Measurements from ENCODE around the gene LGI4.

The LGI4 gene

GRCh38 chr19:35134601-35135242, at the start of gene LGI4:
Gene LGI4 (minus strand): TSS chr19:35135059. CDS start chr19:35134680, 379 bp downstream.
- DNase-seq (ENCODE audit: low read depth in 4 of 4, low spot score in 1 of 4) = no peak

GRCh38 chr19:35184267-35184666, 49.4 kb upstream of the LGI4 start:
- no peak for DNase-seq (ENCODE audit: low read depth in 4 of 4, low spot score in 1 of 4)

GRCh38 chr19:35181387-35181786, 46.5 kb upstream of the LGI4 start:
- no peak for DNase-seq (ENCODE audit: low read depth in 4 of 4, low spot score in 1 of 4)

- no peak for DNase-seq (ENCODE audit: low read depth in 4 of 4, low spot score in 1 of 4)
These were observed 45.0 kb upstream of the LGI4 start for GRCh38 chr19:35179830-35180229.

GRCh38 chr19:35178701-35179100, 43.8 kb upstream of the LGI4 start:
- DNase-seq (ENCODE audit: low read depth in 4 of 4, low spot score in 1 of 4) = no peak

GRCh38 chr19:35177377-35178274, 42.8 kb upstream of the LGI4 start:
- no peak for DNase-seq (ENCODE audit: low read depth in 4 of 4, low spot score in 1 of 4)

GRCh38 chr19:35176181-35176570, 41.3 kb upstream of the LGI4 start:
- DNase-seq (ENCODE audit: low read depth in 4 of 4, low spot score in 1 of 4) = no peak

GRCh38 chr19:35174226-35174625, 39.4 kb upstream of the LGI4 start:
- no peak for DNase-seq (ENCODE audit: low read depth in 4 of 4, low spot score in 1 of 4)

- no peak for DNase-seq (ENCODE audit: low read depth in 4 of 4, low spot score in 1 of 4)
These were observed 36.9 kb upstream of the LGI4 start for GRCh38 chr19:35171730-35172129.

- no peak for DNase-seq (ENCODE audit: low read depth in 4 of 4, low spot score in 1 of 4)
These were observed 35.7 kb upstream of the LGI4 start for GRCh38 chr19:35170359-35171061.

GRCh38 chr19:35169221-35169995, 34.5 kb upstream of the LGI4 start:
- DNase-seq (ENCODE audit: low read depth in 4 of 4, low spot score in 1 of 4) = no peak

GRCh38 chr19:35168196-35168595, 33.3 kb upstream of the LGI4 start:
- no peak for DNase-seq (ENCODE audit: low read depth in 4 of 4, low spot score in 1 of 4)

GRCh38 chr19:35167251-35168119, 32.6 kb upstream of the LGI4 start:
- no peak for DNase-seq (ENCODE audit: low read depth in 4 of 4, low spot score in 1 of 4)

- no peak for DNase-seq (ENCODE audit: low read depth in 4 of 4, low spot score in 1 of 4)
These were observed 31.5 kb upstream of the LGI4 start for GRCh38 chr19:35166100-35167063.

- no peak for DNase-seq (ENCODE audit: low read depth in 4 of 4, low spot score in 1 of 4)
These were observed 30.6 kb upstream of the LGI4 start for GRCh38 chr19:35165200-35166058.

GRCh38 chr19:35164418-35164817, 29.6 kb upstream of the LGI4 start:
- no peak for DNase-seq (ENCODE audit: low read depth in 4 of 4, low spot score in 1 of 4)

GRCh38 chr19:35162471-35163326, 27.8 kb upstream of the LGI4 start:
- DNase-seq (ENCODE audit: low read depth in 4 of 4, low spot score in 1 of 4) = no peak

Measured in stimulated activated CD4-positive, alpha-beta T cell treated with anti-CD3 and anti-CD28 coated beads, Interleukin-1b, Interleukin-23, amount 100 ng/mL, for 24 hours (primary cell).